ENCODE results near the gene RALGAPA2.

DNA sequence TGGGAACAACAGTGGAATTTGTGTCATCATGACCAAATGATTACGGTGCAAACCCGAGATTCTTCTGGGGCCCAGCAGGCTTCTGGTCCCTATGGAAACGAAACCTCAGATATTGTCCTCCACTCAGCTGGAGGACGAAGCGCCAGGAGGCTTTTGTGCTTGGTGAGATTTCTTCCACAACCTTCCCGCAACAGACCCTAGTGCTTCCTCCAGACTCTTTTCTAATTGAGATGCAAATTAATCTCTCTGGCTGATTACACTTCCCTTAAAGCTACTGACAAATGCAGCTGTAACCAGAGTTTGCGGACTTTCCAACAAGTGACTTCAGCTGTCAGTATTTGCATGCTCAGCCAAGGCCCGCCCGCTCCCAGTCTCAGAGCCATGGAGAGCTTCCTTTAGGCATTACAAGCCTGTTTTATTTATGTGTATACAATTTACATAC, 248.5 kb downstream of the RALGAPA2 start:
- TF ChIP-seq ZNF549 (CRISPR knock-in tag; IDR thresholded peaks at IDR 0.05) (no peak), ETV5 (CRISPR knock-in tag; IDR thresholded peaks at IDR 0.05; ENCODE audit: borderline replicate concordance) (no peak), POLR2AphosphoS5 (IDR thresholded peaks at IDR 0.05; ENCODE audit: low read depth, low read length) (no peak)

All from HepG2 (cell line).